ENCODE data around the gene LRRC74B. TPM values are rescaled to one million over a fixed set of nuclear protein-coding genes. Genes with fewer than 3 reads are reported as not detected.
"Not testable (repeated sequence)": the region's sequence is repeated elsewhere in the genome, so short reads cannot be mapped to it uniquely, and the experiment has no call there.

LRRC74B gene
- total RNA-seq, 5 donors from 2014 or later (not counting 1 experiment from before 2014, with no cell fraction given), result 0.16 to 0.25 TPM; not detected in 3

DNA sequence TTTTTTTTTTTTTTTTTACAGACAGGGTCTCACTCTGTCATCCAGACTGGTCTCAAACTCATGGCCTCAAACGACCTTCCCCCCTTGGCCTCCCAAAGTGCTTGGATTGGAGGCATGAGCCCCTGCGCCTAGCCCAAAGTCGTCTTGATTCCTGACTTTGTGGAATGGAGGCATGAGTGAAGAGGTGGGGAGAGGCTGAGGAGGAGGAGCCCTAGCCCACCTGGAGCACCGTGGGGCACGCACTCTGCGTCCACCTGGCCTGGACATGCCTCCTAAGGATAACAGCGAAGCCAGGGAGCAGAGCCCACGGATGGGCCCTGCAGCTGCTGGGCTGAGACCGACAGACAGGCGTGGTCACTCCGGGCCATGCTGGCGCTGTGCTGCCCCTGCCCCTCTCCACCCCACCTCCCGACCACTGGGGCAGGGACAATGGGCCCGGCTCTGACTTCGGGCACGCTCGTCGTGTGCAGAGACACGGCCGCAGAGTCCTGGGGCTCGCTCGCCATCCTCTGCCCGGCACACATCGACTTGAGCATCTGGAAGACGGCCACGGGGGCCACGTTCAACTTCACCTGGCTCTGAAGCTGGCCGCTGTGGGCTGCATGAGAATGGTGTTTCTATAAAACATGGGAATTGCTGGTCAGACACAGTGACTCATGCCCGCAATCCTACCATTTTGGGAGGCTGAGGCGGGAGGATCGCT is 34.8 kb downstream of the LRRC74B start:
- no peaks in the 10 kb centered on the region for H3K36me3 ChIP-seq (ENCODE audit: control insufficient read depth in 2 of 2, extremely low read depth in 1 of 2, insufficient read depth in 1 of 2, low read length in 1 of 2)
- no peak overlapping the region for H3K4me3 ChIP-seq (ENCODE audit: control insufficient read depth in 1 of 2, extremely low read depth in 1 of 2, low read length in 1 of 2)
- no peaks in the 10 kb centered on the region for H3K9me3 ChIP-seq
- Mint-ChIP-seq H3K9me3 (no peaks in the 10 kb centered on the region), H3K27ac (no peak overlapping the region), H3K36me3 (no peaks in the 10 kb centered on the region), H3K27me3 (peaks cover 0 to 6% of the 10 kb centered on the region in 2 donors), H3K4me1 (no peaks in the 10 kb centered on the region), H3K4me3 (no peak overlapping the region)
- no peak overlapping the region for H3K27ac ChIP-seq (ENCODE audit: low read length)
- 89% methylated on average over 26 of the region's 31 CpGs for WGBS (ENCODE audit: insufficient coverage)
- ChIA-PET POLR2A (no interaction called here), CTCF (no interaction called here)
- peaks cover 0 to 24% of the 10 kb centered on the region in 2 experiments for H3K27me3 ChIP-seq (replicated peaks in 1 of 2; ENCODE audit: control insufficient read depth in 2 of 2, extremely low read depth in 1 of 2, insufficient read depth in 2 of 2, low read length in 1 of 2)
- no peak for ATAC-seq (replicated peaks in 1 of 4)
- no peak for DNase-seq
- H3K4me1 ChIP-seq (ENCODE audit: control insufficient read depth in 1 of 2, extremely low read depth in 1 of 2, insufficient read depth in 2 of 2, low read length in 2 of 2), result no peaks in the 10 kb centered on the region

DNA sequence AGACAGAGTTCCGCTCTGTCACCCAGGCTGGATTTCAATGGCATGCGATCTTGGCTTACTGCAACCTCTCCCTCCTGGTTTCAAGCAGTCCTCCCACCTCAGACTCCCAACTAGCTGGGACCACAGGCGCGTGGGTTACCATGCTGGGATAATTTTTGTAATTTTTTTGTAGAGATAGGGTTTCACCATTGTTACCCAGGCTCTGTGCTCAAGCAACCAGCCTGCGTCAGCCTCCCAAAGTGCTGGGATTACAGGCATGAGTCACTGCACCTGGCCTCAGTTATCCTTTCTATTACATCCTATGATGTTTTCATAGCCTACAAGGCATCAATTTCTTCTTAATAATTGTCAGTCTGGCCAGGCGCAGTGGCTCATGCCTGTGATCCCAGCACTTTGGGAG is 36.5 kb downstream of the LRRC74B start:
- POLR2A ChIA-PET, result no interaction called here
- no peaks in the 10 kb centered on the region for H3K9me3 Mint-ChIP-seq
- no peaks in the 10 kb centered on the region for H3K9me3 ChIP-seq
- no peak overlapping the region for H3K27ac Mint-ChIP-seq
- peaks cover 0 to 3% of the 10 kb centered on the region in 2 donors for H3K27me3 Mint-ChIP-seq
- no peaks in the 10 kb centered on the region for H3K4me1 ChIP-seq (ENCODE audit: control insufficient read depth in 1 of 2, extremely low read depth in 1 of 2, insufficient read depth in 2 of 2, low read length in 2 of 2)
- no peak for ATAC-seq (replicated peaks in 1 of 4)
- no peak overlapping the region for H3K27ac ChIP-seq (ENCODE audit: low read length)
- CTCF ChIA-PET, result no interaction called here
- peaks cover 0 to 20% of the 10 kb centered on the region in 2 experiments for H3K27me3 ChIP-seq (replicated peaks in 1 of 2; ENCODE audit: control insufficient read depth in 2 of 2, extremely low read depth in 1 of 2, insufficient read depth in 2 of 2, low read length in 1 of 2)
- no peak overlapping the region for H3K4me3 ChIP-seq (ENCODE audit: control insufficient read depth in 1 of 2, extremely low read depth in 1 of 2, low read length in 1 of 2)
- H3K36me3 ChIP-seq (ENCODE audit: control insufficient read depth in 2 of 2, extremely low read depth in 1 of 2, insufficient read depth in 1 of 2, low read length in 1 of 2), result no peaks in the 10 kb centered on the region
- H3K4me1 Mint-ChIP-seq, result no peaks in the 10 kb centered on the region
- WGBS (ENCODE audit: insufficient coverage), result 100% methylated on average over 1 of the region's 6 CpGs
- no peaks in the 10 kb centered on the region for H3K36me3 Mint-ChIP-seq
- no peak for DNase-seq
- no peak overlapping the region for H3K4me3 Mint-ChIP-seq

DNA sequence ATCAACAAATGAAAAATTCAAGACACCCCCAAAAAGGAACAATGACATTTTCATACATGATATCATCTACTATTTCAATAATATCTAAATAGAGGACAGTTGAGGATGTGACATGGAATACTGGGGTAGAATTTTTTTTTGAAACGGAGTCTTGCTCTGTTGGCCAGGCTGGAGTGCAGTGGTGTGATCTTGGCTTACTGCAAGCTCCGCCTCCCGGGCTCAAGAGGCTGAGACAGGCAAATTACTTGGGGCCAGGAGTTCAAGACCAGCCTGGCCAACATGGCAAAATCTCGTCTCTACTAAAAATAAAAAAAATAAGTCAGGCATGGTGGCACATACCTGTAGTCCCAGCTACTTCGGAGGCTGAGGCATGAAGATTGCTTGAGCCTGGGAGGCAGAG is 41.4 kb downstream of the LRRC74B start:
- no peaks in the 10 kb centered on the region for H3K9me3 ChIP-seq
- Mint-ChIP-seq H3K27me3 (peaks cover 0 to 2% of the 10 kb centered on the region in 2 donors), H3K4me1 (no peaks in the 10 kb centered on the region), H3K4me3 (no peak overlapping the region), H3K27ac (no peak overlapping the region), H3K36me3 (no peaks in the 10 kb centered on the region), H3K9me3 (no peaks in the 10 kb centered on the region)
- no peaks in the 10 kb centered on the region for H3K4me1 ChIP-seq (ENCODE audit: control insufficient read depth in 1 of 2, extremely low read depth in 1 of 2, insufficient read depth in 2 of 2, low read length in 2 of 2)
- POLR2A ChIA-PET, result no interaction called here
- H3K4me3 ChIP-seq (ENCODE audit: control insufficient read depth in 1 of 2, extremely low read depth in 1 of 2, low read length in 1 of 2), result no peak overlapping the region
- 84% methylated on average over 5 of the region's 5 CpGs for WGBS (ENCODE audit: insufficient coverage)
- H3K27me3 ChIP-seq (replicated peaks in 1 of 2; ENCODE audit: control insufficient read depth in 2 of 2, extremely low read depth in 1 of 2, insufficient read depth in 2 of 2, low read length in 1 of 2), result peaks cover 0 to 14% of the 10 kb centered on the region in 2 experiments
- H3K36me3 ChIP-seq (ENCODE audit: control insufficient read depth in 2 of 2, extremely low read depth in 1 of 2, insufficient read depth in 1 of 2, low read length in 1 of 2), result no peaks in the 10 kb centered on the region
- DNase-seq (no peak), ATAC-seq (replicated peaks in 1 of 4) (no peak)
- CTCF ChIA-PET, result no interaction called here
- H3K27ac ChIP-seq (ENCODE audit: low read length), result no peak overlapping the region

DNA sequence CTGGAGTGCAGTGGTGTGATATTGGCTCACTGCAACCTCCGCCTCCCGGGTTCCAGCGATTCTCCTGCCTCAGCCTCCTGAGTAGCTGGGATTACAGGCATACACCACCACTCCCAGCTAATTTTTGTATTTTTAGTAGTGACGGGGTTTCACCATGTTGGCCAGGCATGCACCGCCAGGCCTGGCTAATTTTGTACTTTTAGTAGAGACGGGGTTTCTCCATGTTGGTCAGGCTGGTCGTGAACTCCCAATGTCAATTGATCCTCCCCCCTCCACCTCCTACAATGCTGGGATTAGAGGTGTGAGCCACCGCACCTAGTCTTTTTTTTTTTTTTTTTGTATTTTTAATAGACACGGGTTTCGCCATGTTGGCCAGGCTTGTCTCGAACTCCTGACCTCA is 42.2 kb downstream of the LRRC74B start:
- CTCF ChIA-PET; H3K27me3 Mint-ChIP-seq; H3K27ac ChIP-seq (ENCODE audit: low read length); H3K9me3 ChIP-seq; DNase-seq; H3K36me3 Mint-ChIP-seq; H3K4me1 ChIP-seq (ENCODE audit: control insufficient read depth in 1 of 2, extremely low read depth in 1 of 2, insufficient read depth in 2 of 2, low read length in 2 of 2); H3K9me3 Mint-ChIP-seq; H3K4me3 Mint-ChIP-seq; H3K27ac Mint-ChIP-seq; H3K4me3 ChIP-seq (ENCODE audit: control insufficient read depth in 1 of 2, extremely low read depth in 1 of 2, low read length in 1 of 2); H3K4me1 Mint-ChIP-seq; POLR2A ChIA-PET; ATAC-seq (replicated peaks in 1 of 4); H3K36me3 ChIP-seq (ENCODE audit: control insufficient read depth in 2 of 2, extremely low read depth in 1 of 2, insufficient read depth in 1 of 2, low read length in 1 of 2): not testable (repeated sequence)
- H3K27me3 ChIP-seq (replicated peaks in 1 of 2; ENCODE audit: control insufficient read depth in 2 of 2, extremely low read depth in 1 of 2, insufficient read depth in 2 of 2, low read length in 1 of 2), result peaks cover 0 to 16% of the 10 kb centered on the region in 2 experiments
- WGBS (ENCODE audit: insufficient coverage), result 100% methylated on average over 2 of the region's 11 CpGs

DNA sequence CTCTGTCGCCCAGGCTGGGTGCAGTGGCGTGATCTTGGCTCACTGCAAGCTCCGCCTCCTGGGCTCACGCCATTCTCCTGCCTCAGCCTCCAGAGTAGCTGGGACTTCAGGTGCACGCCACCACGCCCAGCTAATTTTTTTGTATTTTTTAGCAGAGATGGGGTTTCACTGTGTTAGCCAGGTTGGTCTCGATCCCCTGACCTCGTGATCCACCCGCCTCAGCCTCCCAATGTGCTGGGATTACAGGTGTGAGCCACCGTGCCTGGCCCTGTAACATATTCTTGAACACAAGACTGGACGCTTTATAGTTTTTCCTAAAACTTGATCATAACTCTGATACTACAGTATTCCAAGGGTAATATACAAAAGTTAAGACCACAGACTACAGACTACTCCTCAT is 45.5 kb downstream of the LRRC74B start:
- WGBS (ENCODE audit: insufficient coverage), result 93% methylated on average over 9 of the region's 11 CpGs
- H3K36me3 ChIP-seq (ENCODE audit: control insufficient read depth in 2 of 2, extremely low read depth in 1 of 2, insufficient read depth in 1 of 2, low read length in 1 of 2); H3K27ac ChIP-seq (ENCODE audit: low read length); H3K9me3 Mint-ChIP-seq; H3K27me3 Mint-ChIP-seq; H3K36me3 Mint-ChIP-seq; POLR2A ChIA-PET; H3K4me1 ChIP-seq (ENCODE audit: control insufficient read depth in 1 of 2, extremely low read depth in 1 of 2, insufficient read depth in 2 of 2, low read length in 2 of 2); H3K27ac Mint-ChIP-seq; H3K4me1 Mint-ChIP-seq; DNase-seq; H3K4me3 ChIP-seq (ENCODE audit: control insufficient read depth in 1 of 2, extremely low read depth in 1 of 2, low read length in 1 of 2); ATAC-seq (replicated peaks in 1 of 4); H3K9me3 ChIP-seq; CTCF ChIA-PET; H3K4me3 Mint-ChIP-seq: not testable (repeated sequence)
- H3K27me3 ChIP-seq (replicated peaks in 1 of 2; ENCODE audit: control insufficient read depth in 2 of 2, extremely low read depth in 1 of 2, insufficient read depth in 2 of 2, low read length in 1 of 2), result peaks cover 0 to 14% of the 10 kb centered on the region in 2 experiments

DNA sequence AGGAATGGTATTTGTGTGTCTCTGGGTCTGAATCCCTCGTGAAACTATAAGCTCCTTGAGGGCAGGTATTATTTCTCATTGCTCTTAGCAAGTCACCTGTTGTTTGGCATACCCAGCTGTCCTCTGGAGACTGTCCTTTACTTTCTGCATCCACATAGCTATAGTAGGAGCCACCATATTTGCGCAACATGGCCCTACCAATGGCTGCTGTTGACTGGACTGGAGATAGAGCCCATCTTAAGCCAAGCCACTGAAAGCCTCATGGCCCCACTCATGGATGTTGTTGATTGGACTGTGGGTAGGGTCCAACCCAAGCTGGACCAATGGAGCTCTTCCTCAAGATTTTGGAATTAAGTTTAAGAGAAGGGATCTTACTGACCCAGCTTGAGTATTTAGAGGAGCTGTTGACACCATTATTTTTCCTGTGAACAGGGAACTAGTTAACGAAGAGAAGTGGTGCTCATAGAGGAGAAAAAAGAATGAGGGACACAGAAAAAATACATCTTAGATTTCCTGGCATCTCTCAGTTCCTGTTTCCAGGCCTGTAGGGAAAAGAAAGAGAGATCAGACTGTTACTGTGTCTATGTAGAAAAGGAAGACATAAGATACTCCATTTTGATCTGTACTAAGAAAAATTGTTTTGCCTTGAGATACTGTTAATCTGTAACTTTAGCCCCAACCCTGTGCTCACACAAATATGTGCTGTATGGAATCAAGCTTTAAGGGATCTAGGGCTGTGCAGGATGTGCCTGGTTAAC is 47.2 kb downstream of the LRRC74B start:
- H3K27ac ChIP-seq (ENCODE audit: low read length), result no peak overlapping the region
- POLR2A ChIA-PET, result no interaction called here
- CTCF ChIA-PET, result no interaction called here

More for the DNA sequence above, 47.2 kb downstream of the LRRC74B start:
- Mint-ChIP-seq H3K27ac (no peak overlapping the region), H3K36me3 (no peaks in the 10 kb centered on the region), H3K4me3 (no peak overlapping the region), H3K9me3 (no peaks in the 10 kb centered on the region), H3K4me1 (no peaks in the 10 kb centered on the region), H3K27me3 (peaks cover under 1 to 2% of the 10 kb centered on the region in 2 donors)
- Histone ChIP-seq H3K27me3 (replicated peaks in 1 of 2; ENCODE audit: control insufficient read depth in 2 of 2, extremely low read depth in 1 of 2, insufficient read depth in 2 of 2, low read length in 1 of 2) (peaks cover 0 to 11% of the 10 kb centered on the region in 2 experiments), H3K36me3 (ENCODE audit: control insufficient read depth in 2 of 2, extremely low read depth in 1 of 2, insufficient read depth in 1 of 2, low read length in 1 of 2) (no peaks in the 10 kb centered on the region), H3K9me3 (no peaks in the 10 kb centered on the region), H3K4me1 (ENCODE audit: control insufficient read depth in 1 of 2, extremely low read depth in 1 of 2, insufficient read depth in 2 of 2, low read length in 2 of 2) (no peaks in the 10 kb centered on the region), H3K4me3 (ENCODE audit: control insufficient read depth in 1 of 2, extremely low read depth in 1 of 2, low read length in 1 of 2) (no peak overlapping the region)
- ATAC-seq (replicated peaks in 1 of 4), result no peak
- DNase-seq, result no peak
- WGBS (ENCODE audit: insufficient coverage), result no CpG with 5 or more reads among the region's 3 CpGs
